ENCODE measurements around the gene CREBRF. TPM values are rescaled to one million over a fixed set of nuclear protein-coding genes. Genes with fewer than 3 reads are reported as not detected.

CREBRF gene
- total and polyA plus RNA-seq, 9 of the 15 experiments (the other 6 are each of a cell fraction or from before 2014, with no cell fraction given) = 1.1 to 4.9 (median 2.9) TPM

DNA sequence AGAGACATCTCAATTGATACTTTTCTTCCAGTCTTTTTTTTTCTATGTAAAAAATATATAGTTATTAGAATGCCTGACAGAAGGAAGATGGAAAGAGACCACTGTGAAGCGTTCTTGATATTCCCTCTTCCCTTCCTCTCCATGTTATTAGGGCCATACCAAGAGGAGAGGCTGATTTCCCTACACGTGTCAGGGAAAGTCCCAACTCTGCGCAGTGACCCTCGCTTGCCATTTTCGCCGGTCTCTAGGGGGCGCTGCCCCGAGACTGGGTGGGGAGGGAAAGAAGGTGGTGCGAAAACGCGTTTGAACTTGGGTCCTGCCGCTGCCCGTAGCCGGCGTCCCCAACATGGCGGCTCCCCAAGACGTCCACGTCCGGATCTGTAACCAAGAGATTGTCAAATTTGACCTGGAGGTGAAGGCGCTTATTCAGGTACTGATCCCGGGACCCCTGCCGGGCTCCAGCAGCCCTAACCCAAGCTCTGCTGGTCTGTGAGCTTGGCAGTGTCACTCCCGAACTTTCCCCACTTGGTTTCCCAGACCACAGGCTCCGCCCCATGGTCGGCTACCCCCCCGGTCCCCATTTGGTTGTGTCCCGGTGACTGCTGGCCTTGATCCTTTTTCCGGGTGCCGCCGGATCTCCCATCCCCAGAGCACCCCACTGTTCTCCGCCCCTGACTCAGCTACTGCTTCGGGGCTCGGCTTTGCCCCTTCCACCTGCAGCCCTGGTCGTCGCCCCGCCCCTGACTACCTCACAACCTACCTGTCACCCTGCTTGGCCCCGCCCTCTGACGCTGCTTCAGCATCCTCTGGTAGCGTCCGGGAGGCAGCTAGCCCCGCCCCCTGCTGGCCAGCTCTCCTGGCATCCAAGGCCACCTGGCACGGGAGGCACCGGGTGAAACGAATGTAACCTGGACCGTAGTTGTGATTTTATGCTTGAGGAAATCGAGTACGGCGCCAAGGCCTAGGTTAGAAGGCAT lies 88.3 kb downstream of the CREBRF start, which contains the start of gene BNIP1 (continued):
- TF ChIP-seq CHD4 (IDR thresholded peaks at IDR 0.05; ENCODE audit: insufficient read depth, insufficient replicate concordance, low read depth, low read length, poor library complexity, severe bottlenecking) (no peak), ERF (CRISPR knock-in tag; IDR thresholded peaks at IDR 0.05) (no peak), KLF1 (tag; IDR thresholded peaks at IDR 0.05) (peak; percentile 64; the same call in 1 of the 2 replicates), ZNF232 (CRISPR knock-in tag; IDR thresholded peaks at IDR 0.05) (0 out of 2 replicates have a peak, but pooled peaks have one; percentile 44), EHMT2 (IDR thresholded peaks at IDR 0.05) (no peak; the same call in 1 of the 2 replicates), TEAD2 (tag; IDR thresholded peaks at IDR 0.05) (no peak), ATF1 (CRISPR knock-in tag; IDR thresholded peaks at IDR 0.05) (no peak; the same call in 1 of the 2 replicates), ATF1 (tag; IDR thresholded peaks at IDR 0.05) (peak; percentile 94), CBX8 (IDR thresholded peaks at IDR 0.05; ENCODE audit: borderline replicate concordance, extremely low read depth, low read depth, low read length, poor library complexity, severe bottlenecking) (no peak), FOXM1 (IDR thresholded peaks at IDR 0.05; ENCODE audit: low read depth) (no peak), FOXM1 (CRISPR knock-in tag; IDR thresholded peaks at IDR 0.05; ENCODE audit: low read depth) (peak; percentile 77; the same call in 1 of the 2 replicates), SIX5 (IDR thresholded peaks at IDR 0.05; ENCODE audit: borderline replicate concordance in 1 of 2, insufficient read depth in 1 of 2, low read depth in 1 of 2, low read length in 2 of 2) (no peak; a peak in 1 of 4 replicates)
- TF ChIP-seq, protein P1, sequence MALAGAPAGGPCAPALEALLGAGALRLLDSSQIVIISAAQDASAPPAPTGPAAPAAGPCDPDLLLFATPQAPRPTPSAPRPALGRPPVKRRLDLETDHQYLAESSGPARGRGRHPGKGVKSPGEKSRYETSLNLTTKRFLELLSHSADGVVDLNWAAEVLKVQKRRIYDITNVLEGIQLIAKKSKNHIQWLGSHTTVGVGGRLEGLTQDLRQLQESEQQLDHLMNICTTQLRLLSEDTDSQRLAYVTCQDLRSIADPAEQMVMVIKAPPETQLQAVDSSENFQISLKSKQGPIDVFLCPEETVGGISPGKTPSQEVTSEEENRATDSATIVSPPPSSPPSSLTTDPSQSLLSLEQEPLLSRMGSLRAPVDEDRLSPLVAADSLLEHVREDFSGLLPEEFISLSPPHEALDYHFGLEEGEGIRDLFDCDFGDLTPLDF (CRISPR knock-in tag; IDR thresholded peaks at IDR 0.05) = peak; percentile 69; the same call in 1 of the 2 replicates
- TF ChIP-seq, protein P2, sequence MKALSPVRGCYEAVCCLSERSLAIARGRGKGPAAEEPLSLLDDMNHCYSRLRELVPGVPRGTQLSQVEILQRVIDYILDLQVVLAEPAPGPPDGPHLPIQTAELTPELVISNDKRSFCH (CRISPR knock-in tag; IDR thresholded peaks at IDR 0.05) = no peak
- TF ChIP-seq, protein P2 (tag; IDR thresholded peaks at IDR 0.05) = peak; percentile 67; the same call in 1 of the 2 replicates
- TF ChIP-seq, protein P3, sequence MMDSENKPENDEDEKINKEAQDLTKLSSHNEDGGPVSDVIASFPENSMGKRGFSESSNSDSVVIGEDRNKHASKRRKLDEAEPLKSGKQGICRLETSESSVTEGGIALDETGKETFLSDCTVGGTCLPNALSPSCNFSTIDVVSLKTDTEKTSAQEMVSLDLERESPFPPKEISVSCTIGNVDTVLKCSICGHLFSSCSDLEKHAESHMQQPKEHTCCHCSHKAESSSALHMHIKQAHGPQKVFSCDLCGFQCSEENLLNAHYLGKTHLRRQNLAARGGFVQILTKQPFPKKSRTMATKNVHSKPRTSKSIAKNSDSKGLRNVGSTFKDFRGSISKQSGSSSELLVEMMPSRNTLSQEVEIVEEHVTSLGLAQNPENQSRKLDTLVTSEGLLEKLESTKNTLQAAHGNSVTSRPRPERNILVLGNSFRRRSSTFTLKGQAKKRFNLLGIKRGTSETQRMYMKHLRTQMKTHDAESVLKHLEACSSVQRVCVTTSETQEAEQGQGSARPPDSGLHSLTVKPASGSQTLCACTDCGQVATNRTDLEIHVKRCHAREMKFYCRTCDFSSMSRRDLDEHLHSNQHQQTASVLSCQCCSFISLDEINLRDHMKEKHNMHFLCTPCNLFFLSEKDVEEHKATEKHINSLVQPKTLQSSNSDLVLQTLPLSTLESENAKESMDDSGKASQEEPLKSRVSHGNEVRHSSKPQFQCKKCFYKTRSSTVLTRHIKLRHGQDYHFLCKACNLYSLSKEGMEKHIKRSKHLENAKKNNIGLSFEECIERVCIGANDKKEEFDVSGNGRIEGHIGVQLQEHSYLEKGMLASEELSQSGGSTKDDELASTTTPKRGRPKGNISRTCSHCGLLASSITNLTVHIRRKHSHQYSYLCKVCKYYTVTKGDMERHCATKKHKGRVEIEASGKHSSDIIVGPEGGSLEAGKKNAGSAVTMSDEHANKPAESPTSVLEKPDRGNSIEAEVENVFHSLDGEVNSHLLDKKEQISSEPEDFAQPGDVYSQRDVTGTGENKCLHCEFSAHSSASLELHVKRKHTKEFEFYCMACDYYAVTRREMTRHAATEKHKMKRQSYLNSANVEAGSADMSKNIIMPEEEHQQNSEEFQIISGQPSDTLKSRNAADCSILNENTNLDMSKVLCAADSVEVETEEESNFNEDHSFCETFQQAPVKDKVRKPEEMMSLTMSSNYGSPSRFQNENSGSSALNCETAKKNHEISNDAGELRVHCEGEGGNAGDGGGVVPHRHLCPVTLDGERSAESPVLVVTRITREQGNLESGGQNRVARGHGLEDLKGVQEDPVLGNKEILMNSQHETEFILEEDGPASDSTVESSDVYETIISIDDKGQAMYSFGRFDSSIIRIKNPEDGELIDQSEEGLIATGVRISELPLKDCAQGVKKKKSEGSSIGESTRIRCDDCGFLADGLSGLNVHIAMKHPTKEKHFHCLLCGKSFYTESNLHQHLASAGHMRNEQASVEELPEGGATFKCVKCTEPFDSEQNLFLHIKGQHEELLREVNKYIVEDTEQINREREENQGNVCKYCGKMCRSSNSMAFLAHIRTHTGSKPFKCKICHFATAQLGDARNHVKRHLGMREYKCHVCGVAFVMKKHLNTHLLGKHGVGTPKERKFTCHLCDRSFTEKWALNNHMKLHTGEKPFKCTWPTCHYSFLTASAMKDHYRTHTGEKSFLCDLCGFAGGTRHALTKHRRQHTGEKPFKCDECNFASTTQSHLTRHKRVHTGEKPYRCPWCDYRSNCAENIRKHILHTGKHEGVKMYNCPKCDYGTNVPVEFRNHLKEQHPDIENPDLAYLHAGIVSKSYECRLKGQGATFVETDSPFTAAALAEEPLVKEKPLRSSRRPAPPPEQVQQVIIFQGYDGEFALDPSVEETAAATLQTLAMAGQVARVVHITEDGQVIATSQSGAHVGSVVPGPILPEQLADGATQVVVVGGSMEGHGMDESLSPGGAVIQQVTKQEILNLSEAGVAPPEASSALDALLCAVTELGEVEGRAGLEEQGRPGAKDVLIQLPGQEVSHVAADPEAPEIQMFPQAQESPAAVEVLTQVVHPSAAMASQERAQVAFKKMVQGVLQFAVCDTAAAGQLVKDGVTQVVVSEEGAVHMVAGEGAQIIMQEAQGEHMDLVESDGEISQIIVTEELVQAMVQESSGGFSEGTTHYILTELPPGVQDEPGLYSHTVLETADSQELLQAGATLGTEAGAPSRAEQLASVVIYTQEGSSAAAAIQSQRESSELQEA (IDR thresholded peaks at IDR 0.05; ENCODE audit: low read depth) = peak; percentile 100
